Measurements from ENCODE around the gene CYTH2.

CYTH2 gene

DNA sequence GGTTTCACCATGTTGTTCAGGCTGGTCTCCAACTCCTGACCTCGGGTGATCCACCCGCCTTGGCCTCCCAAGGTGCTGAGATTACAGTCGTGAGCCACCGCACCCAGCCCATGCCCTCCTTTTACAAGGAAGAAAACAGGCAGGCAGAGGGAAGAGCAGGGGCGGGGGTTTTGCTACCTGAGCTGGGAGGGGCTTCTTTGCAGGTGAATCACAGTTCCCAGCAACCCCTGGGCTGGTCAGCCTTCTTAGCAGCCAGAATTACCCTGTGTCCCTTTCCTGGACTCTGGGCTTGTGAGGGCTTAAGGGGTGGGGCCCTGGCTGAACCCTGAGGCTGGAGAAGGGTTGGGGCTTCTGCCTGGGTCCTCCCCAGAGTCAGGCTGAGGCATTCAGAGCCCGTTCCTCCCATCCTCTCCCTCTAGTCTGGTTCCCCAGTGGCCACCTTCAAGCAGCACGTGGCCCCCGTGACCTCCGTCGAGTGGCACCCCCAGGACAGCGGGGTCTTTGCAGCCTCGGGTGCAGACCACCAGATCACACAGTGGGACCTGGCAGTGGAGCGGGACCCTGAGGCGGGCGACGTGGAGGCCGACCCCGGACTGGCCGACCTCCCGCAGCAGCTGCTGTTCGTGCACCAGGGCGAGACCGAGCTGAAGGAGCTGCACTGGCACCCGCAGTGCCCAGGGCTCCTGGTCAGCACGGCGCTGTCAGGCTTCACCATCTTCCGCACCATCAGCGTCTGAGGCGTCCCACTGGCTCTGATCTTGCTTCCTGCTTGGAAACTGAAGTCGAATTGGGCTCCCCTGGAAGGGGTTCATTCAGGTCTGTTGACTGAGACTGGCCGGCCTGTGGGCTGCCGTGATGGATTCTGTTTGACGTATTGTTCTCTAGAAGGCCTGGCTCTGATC is 16.6 kb upstream of the CYTH2 start:
- DNase-seq (ENCODE audit: low read depth in 2 of 2) = no peak

DNA sequence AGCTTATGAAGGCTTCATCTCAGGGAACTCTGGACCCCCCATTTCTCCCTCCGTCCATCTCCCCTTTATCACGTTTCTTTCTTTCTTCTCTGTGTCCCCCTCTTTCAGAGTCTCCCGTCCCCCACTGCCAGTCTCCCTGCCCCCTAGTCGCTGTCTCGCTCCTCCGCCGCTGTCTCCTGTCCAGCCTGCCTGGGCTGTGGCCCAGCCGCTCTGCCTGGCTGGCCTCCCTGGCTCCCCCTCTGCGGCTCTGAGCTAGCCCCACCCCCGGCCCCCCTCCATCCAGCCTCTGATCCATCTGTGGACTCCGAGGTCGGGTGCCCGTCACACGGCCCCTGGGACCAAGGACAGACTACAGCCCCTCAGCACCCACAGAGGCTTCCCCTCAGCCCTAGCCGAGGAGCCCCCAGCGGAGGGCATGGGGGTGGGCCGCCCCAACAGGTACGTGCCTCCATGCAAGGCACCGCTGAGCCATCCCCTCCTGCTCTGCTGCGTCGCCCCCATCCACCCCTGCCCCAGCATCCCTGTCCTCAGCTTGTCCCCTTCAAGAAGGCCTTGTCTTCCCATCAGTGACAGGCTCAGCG is 14.9 kb upstream of the CYTH2 start:
- no peak for DNase-seq (ENCODE audit: low read depth in 2 of 2)

DNA sequence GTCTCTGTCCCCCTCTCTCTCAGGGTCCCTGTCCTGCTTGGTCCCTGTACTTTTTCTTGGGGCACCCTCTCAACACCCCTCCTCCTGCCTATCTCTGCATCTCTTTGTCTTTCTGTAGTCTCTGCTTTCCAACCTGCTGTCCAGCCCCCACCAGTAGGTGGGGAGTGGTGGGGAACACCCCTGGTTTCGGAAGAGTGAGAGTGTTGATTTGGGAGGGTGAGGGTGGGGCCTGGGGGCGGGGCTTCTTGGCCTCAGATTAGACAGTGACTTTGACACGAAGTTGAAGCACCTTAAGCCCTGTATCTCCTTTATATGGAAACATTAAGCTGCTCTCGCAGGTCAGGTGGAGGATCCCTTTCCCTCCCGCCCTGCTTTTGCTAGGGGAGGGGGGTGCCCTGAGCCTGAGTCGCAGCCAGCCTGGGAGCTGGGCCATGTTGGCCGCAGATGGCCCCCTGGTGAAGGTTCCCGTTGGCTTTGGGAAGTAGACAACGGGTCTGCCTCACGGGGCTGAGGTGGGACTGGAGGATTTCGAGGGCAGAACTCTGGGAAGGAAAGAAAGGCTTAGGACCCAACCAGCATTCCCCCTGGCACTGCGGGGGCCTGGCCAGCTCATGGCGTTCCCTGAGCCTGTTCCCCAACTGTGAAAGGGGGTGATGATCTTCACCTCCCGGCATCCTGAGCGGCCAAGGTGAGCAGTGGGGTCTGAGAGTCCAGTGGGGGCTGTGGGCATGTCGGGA is 13.8 kb upstream of the CYTH2 start, which contains the start of gene KCNJ14:
Gene KCNJ14, plus strand, starts transcription at position 404 of the 737 bp plus-strand sequence. CDS start 6,151 bp downstream, outside the sequence.
- DNase-seq (ENCODE audit: low read depth in 2 of 2) = no peak

DNA sequence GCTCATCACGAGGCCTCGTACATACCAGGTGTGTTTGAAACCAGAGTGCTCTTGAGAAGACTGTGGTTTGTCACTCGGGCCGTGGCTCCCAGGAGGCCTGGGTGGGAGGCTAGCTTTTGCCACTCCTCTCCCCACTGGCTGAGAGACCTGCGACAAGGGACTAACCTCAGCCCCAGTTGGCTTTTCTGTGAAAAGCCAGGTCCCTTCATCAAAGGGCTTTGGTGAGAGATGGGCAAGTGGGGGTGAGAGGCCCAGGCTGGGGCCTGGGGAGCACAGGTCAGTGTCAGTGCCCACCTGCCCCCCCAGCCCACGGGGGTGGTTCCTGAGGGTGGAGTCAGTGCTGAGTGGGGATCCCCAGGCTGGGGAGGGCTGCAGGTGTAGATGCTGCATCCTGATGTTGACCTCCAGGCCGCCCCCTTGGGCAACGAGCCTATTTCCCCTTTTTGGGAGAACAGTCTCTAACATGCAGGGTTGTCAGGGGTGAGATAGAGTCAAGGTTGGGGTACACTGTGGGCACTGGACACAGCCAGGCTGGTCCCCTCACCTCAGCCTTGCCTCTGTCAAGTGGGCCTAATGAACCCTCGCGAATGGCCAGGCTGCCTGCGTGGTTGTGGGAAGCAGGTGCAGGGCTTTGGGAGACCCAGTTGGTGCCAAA is 13.1 kb upstream of the CYTH2 start:
- DNase-seq (ENCODE audit: low read depth in 2 of 2) = no peak

DNA sequence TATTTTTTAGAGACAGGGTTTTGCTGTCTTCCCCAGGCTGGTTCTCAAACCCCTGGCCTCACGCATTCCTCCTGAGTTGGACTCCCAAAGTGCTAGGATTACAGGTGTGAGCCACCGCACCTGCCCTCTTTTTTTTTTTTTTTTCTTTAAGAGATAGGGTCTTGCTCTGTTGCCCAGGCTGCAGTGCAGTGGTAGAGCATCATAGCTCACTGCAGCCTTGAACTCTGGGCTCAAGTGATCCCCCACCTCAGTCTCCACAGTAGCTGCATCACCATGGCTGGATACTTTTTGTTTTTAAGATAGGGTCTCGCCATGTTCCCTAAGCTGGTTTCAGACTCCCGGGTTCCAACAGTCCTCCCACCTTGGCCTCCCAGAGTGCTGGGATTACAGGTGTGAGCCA is 12.3 kb upstream of the CYTH2 start:
- no peak for DNase-seq (ENCODE audit: low read depth in 2 of 2)

DNA sequence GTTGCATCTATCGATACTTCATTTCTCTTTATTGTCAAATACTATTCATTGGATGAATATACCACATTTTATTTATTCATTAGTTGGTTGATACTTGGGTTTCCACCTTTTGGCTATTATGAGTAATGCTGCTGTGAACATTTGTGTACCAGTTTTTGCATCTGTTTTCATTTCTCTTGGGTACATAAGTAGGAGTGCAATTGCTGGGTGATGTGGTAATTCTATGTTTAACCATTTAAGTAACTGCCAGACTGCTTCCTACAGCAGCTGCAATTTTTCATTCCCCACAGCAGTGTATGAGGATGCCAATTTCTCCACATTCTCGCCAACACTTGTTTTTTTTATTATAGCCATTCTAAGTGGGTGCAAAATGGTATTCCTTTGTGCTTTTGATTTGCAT is 11.2 kb upstream of the CYTH2 start:
- DNase-seq (ENCODE audit: low read depth in 2 of 2) = no peak

DNA sequence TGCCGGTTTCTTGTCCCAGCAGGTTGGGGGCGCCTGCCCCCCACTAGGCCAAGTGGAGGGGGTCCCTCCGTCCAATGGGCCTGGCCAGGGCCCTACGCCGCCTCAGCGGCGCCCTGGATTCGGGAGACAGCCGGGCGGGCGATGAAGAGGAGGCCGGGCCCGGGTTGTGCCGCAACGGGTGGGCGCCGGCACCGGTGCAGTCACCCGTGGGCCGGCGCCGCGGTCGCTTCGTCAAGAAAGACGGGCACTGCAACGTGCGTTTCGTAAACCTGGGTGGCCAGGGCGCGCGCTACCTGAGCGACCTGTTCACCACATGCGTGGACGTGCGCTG is 7.6 kb upstream of the CYTH2 start:
- no peak for DNase-seq (ENCODE audit: low read depth in 2 of 2)

DNA sequence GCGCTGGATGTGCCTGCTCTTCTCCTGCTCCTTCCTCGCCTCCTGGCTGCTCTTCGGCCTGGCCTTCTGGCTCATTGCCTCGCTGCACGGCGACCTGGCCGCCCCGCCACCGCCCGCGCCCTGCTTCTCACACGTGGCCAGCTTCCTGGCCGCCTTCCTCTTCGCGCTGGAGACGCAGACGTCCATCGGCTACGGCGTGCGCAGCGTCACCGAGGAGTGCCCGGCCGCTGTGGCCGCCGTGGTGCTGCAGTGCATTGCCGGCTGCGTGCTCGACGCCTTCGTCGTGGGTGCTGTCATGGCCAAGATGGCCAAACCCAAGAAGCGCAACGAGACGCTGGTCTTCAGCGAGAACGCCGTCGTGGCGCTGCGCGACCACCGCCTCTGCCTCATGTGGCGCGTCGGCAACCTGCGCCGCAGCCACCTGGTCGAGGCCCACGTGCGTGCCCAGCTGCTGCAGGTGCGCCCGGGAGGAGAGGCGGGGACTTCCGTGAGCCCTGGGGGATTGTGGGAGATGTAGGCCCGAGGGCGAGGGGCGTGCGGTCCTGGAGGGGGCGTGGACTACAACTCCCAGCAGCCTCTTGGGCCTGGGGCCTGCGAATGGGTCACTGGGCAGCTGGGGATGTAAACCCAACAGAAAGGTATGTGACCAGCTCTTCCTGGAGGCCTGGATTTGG is 7.0 kb upstream of the CYTH2 start:
- no peak for DNase-seq (ENCODE audit: low read depth in 2 of 2)

DNA sequence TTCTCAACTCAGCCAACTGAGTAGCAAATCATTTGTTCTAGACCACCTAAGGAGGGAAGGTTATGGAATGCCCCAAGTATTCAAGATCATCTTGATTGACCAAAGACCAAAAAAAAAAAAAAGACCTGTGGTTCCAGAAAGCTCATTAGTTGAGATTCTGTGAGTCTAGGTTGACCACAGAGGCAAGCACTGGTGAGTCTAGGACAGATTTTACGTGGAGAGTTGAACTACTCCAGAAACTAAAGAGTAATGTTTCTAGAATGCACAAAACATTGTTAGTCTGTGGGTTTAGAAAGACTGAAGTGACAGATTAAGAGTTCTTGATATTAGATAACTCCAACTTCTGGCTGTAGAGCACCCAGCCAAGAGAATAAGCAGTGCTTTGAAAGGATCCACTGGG is 4.0 kb upstream of the CYTH2 start:
- no peak for DNase-seq (ENCODE audit: low read depth in 2 of 2)

DNA sequence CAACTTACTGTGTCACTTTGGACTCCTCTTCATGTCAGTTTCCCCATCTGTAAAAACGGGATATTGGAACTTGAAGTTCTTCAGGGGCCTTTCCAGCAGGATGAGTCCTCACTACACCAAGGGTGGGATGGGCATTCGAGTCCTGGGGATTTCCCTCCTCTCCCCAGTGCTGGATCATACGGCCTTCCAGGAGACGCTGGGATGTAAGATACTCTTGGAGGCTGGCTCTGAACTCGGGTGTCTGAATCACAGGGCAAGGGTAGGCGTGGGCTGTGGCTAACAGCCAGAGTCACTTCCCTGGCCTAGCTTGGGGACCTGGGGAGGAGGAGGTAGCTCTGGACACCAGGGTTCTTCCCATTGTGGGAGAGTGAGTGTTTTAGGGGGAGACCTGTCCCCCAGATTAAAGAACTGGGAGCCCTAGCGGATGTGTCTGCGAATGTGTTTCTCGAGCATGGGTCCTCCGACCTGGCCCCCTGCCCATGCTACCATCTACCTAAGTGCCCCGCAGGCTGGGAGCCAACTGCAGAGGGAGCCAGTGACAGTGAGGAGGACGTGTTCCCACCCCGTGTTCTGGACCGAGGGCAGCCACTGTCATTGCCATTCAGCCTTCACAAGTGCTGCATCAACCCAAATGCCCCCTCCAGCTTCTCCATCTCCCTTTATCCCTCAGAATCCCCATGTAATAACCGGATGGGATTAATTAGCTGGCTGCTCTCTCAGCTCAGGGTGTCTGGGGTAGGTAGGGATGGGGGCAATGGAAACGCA is 2.4 kb upstream of the CYTH2 start:
- DNase-seq (ENCODE audit: low read depth in 2 of 2) = no peak

DNA sequence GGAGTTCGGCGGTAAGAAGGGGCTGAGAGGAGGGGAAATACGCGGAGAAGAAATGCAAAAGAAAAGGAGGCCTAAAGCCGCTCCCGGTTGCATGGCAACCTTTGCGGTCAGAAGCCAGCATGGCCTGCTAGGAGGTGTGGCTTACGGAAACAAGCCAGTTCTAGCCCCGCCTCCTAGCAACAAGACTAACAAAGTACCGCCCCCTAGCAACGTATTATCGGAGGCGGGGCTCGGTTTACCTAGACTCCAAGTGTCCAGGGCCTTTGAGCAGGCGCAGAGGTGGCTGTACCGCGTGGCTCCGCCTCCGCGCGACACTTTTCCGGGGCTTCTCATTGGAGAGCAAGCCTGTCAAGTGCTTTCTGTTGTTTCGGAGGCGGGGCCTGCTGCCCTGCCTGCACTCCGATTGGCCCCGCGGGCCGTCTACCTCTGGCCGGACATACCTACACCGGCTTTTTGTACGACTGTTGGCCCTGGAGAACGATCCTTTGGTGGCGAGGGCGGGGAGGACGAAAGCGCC is 339 bp upstream of the CYTH2 start:
- peak; percentile 99 to 100 for DNase-seq (ENCODE audit: low read depth in 2 of 2)

DNA sequence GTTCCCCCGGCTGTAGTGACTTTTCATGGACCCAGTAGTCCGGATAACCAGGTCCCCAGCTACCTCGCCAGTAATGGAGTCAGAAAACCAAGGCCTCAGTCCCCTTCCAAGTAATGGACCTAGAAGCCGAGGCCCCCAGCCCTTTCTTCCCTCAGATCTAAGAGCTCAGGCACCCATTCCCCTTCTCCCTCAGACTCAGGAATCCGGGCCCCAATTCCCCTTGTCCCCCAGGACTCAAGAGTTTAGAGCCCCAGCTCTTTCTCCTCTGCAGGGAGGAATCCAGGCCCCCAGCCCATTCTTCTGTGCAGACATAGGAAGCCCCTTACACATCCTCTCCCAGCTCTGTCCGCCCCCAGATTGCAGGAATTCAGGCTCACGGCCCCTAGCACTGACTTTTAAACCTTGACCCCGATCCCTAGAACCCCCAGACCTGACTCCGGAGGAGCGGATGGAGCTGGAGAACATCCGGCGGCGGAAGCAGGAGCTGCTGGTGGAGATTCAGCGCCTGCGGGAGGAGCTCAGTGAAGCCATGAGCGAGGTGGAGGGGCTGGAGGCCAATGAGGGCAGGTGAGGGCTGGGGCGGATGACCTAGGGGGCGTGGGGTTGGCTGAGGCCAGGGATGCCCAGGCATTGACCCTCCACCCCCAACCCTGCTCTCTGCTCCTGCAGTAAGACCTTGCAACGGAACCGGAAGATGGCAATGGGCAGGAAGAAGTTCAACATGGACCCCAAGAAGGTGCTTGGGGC is 938 bp downstream of the CYTH2 start:
- DNase-seq (ENCODE audit: low read depth in 2 of 2) = no peak

DNA sequence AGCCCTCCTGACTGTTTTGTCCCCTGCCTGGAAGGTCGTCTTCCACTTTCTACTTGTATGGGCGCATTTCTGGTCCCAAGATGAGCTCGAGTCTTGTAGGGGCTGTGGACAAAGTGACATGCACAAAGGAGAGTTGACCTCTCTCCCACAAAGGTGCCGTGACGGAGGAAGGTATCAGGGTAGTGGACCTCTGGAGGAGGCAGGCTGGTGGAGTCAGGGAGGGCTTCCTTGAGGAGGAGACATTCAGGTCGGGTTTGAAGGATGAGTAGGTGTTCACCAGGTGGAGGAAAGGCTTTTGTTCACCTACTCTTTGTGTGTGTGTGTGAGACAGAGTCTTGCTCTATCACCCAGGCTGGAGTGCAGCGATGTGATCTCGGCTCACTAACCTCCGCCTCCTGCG is 1.7 kb downstream of the CYTH2 start:
- no peak for DNase-seq (ENCODE audit: low read depth in 2 of 2)

DNA sequence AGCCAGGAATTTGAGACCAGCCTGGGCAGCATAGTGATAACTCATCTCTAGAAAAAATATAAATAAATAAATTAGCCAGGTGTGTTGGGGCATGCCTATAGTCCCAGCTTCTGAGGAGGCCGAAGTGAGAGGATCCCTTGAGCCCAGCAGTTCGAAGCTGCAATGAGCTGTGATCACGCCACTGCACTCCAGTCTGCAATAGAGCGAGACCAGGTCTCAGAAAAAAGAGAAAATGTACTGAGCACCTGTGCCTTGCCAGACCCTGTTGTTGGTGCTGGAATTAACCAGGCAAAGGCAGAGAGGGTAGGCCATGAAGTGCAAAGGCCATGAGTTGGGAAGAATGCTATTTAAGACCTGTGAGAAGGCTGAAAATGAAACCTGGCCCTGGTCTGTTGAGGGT is 2.7 kb downstream of the CYTH2 start:
- no peak for DNase-seq (ENCODE audit: low read depth in 2 of 2)

DNA sequence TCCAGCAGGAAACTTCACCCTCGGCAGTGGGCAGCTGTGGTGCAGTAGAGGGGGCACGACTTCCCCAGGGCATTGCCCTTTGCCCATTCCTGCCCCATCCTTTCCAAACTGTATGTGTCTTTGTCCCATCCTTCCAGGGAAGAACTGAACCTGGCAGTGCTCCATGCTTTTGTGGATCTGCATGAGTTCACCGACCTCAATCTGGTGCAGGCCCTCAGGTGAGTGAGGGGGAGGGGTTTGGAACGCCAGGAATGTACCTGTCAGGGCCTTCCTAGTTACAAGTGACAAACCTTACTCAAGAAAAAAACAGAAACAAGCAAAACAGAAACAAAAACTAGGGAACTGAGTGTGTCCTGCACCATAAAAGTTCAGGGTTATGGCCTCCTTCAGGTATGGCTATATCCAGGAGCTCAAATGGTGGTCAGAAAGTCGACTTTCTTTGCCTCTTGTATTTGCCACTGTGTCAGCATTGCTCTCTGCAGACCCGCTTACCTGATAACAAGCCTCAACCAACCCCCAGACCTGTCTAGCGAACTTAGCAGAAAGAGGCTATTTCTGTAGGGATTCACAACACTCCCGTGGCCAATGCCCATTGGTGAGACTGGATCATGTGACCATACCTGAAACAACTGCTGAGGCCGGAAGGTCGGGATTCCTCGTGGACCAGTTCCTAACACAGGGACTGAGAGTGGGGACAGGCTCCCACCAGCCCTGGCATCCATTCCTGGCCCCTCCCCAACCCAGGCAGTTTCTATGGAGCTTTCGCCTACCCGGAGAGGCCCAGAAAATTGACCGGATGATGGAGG is 4.2 kb downstream of the CYTH2 start:
- DNase-seq (ENCODE audit: low read depth in 2 of 2) = no peak

DNA sequence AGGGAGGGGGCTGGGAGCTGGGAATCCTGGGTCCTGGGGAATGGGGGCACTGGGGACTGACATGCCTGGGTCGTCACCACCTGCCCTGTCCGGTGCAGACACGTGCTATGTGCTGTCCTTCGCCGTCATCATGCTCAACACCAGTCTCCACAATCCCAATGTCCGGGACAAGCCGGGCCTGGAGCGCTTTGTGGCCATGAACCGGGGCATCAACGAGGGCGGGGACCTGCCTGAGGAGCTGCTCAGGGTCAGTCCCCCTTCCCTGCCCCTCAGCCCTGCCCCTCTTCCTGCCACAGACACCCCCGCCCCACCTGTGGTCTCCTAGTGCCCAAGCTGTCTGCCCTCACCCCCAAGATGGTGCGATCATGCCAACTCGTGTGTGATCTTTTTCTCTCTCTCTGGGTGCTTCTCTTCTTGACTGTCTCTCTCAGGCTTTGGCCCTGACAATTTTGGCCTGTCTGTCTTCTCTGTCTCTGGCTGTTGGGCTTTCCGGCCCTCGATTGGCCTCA is 5.0 kb downstream of the CYTH2 start:
- no peak for DNase-seq (ENCODE audit: low read depth in 2 of 2)

DNA sequence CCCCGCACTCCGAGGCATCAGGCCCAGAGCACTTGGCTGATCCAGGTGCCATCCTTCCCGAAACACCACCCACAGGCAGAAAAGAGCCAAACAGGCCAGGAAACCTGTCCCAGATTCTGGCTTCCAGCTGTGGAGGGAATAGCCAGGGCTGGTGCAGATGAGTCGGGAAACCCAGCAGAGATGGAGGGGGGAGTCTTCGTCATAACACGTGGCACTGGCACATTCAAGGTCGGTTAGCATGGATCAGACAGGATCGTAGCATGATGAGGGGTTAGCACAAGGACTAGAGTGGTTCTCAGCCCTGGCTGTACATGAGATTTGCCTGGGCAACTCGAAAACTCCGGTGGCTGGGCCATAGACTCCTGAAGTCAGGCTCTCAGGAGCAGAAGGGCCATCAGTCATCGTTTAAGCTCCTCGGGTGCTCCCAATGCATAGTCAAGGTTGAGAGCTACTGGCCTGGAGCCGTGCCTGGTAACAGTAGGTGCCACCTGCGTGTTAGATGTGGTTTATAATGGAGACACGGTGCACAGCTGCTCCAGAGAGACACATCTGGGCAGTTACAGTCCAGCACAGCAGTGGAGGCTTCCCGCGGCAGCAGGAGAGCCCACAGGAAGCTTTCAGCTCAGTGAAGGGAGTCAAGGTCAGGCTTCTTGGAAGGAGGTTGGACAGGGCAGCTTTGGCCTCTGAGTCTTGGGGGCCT is 6.3 kb downstream of the CYTH2 start:
- no peak for DNase-seq (ENCODE audit: low read depth in 2 of 2)

DNA sequence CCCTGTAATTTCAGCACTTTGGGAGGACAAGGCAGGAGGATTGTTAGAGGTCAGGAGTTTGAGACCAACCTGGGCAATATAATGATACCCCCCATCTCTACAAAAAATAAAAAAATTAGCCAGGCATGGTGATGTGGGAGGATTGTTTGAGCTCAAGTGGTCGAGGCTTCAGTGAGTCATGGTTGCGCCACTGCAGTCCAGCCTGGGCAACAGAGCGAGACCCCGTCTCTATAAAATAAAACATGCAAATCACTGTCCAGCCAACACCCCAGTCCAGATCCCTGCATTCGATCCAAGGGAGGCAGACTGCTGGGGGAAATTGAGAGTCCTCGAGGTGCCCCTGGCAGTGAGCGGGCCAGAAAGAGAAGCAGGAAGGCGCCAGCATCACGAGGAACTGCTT is 7.0 kb downstream of the CYTH2 start:
- DNase-seq (ENCODE audit: low read depth in 2 of 2) = no peak

Measured in stimulated activated CD4-positive, alpha-beta T cell treated with anti-CD3 and anti-CD28 coated beads, Interleukin-15, amount 100 ng/mL, for 48 hours (primary cell).